Measurements from ENCODE around the gene PSPN. TPM values are rescaled to one million over a fixed set of nuclear protein-coding genes. Genes with fewer than 3 reads are reported as not detected.

Gene PSPN
- total and polyA plus RNA-seq, 9 of the 15 experiments (the other 6 are each of a cell fraction or from before 2014, with no cell fraction given), result 0.21 to 1.1 (median 0.58) TPM

- CTCF ChIA-PET (ENCODE audit: low intra/inter-chr PET ratio), result no interaction called here
- no peak overlapping the region for H2AFZ ChIP-seq (ENCODE audit: low read depth, low read length)
- H3K9me3 ChIP-seq (replicated peaks; ENCODE audit: control insufficient read depth, insufficient read depth, low read depth, low read length), result no peaks in the 10 kb centered on the region
- H3K9me1 ChIP-seq (ENCODE audit: control insufficient read depth, insufficient read depth, low read length), result no peaks in the 10 kb centered on the region
- FAIRE-seq, result no peak
- H3K4me3 ChIP-seq, result no peak overlapping the region
- peaks cover 7% of the 10 kb centered on the region; the same call in 2 of the 3 replicates for H3K79me2 ChIP-seq (ENCODE audit: control insufficient read depth, insufficient read depth, low read length)
- H3K27ac ChIP-seq (ENCODE audit: extremely low read depth, low read depth, low read length), result no peak overlapping the region
- peak in 1 of 4 experiments; percentile 8 for DNase-seq (ENCODE audit: extremely low read depth in 1 of 4, low spot score in 3 of 4)
- H3K36me3 ChIP-seq (ENCODE audit: control insufficient read depth, insufficient read depth, low read length), result peaks cover 52% of the 10 kb centered on the region; the same call in 2 of the 3 replicates
- WGBS (ENCODE audit: insufficient coverage, low coverage, missing lambda C conversion rate), result 55% methylated on average over 19 of the region's 19 CpGs
- ATAC-seq, result no peak
- peak overlapping the region in 1 of 2 experiments; percentile 14; a peak in 2 of 4 replicates for H3K9ac ChIP-seq (ENCODE audit: insufficient read depth in 1 of 2, low read depth in 2 of 2, low read length in 2 of 2)
- in situ Hi-C loops (cut with MboI) (no loop called here), intact Hi-C loops (cut with micrococcal nuclease) (no loop called here)
- TF ChIP-seq MCM5 (IDR thresholded peaks at IDR 0.05; ENCODE audit: low read depth) (no peak), ETS1 (conservative IDR thresholded peaks at IDR 0.05; ENCODE audit: control insufficient read depth, low read depth, low read length) (no peak), POLR2AphosphoS2 (IDR thresholded peaks at IDR 0.05; ENCODE audit: low read length) (peak; percentile 24; the same call in 1 of the 2 replicates), TCF15 (CRISPR knock-in tag; IDR thresholded peaks at IDR 0.05) (no peak), USF2 (CRISPR knock-in tag; IDR thresholded peaks at IDR 0.05) (no peak), NONO (IDR thresholded peaks at IDR 0.05; ENCODE audit: low read depth in 2 of 2, low read length in 1 of 2) (no peak), ZMIZ1 (IDR thresholded peaks at IDR 0.05; ENCODE audit: low read depth in 2 of 2, low read length in 2 of 2) (no peak)
- peaks cover 8 to 54% of the 10 kb centered on the region in 2 experiments for H3K4me1 ChIP-seq (replicated peaks in 1 of 2; ENCODE audit: control insufficient read depth in 2 of 2, insufficient read depth in 2 of 2, low read length in 2 of 2)
- H3K4me2 ChIP-seq (ENCODE audit: insufficient read depth, low read length), result no peak overlapping the region
- POLR2A ChIA-PET, result interaction anchor here (0.6 to 2.5 kb wide), 6 partner anchors 10 to 361 kb away, joined by 3 to 8 read pairs (median 4); partner anchors contain the start of gene GPR108
- no TSS peak for BruUV-seq (replicated peaks)
- H4K20me1 ChIP-seq (replicated peaks; ENCODE audit: control insufficient read depth, insufficient read depth, low read length), result no peaks in the 10 kb centered on the region
- no peaks in the 10 kb centered on the region for H3K27me3 ChIP-seq (ENCODE audit: control insufficient read depth in 2 of 2, insufficient read depth in 2 of 2, low read length in 2 of 2)
These were observed 918 bp upstream of the PSPN start for GRCh38 chr19:6376512-6377190.
